ENCODE results near the gene FRAT2.

DNA sequence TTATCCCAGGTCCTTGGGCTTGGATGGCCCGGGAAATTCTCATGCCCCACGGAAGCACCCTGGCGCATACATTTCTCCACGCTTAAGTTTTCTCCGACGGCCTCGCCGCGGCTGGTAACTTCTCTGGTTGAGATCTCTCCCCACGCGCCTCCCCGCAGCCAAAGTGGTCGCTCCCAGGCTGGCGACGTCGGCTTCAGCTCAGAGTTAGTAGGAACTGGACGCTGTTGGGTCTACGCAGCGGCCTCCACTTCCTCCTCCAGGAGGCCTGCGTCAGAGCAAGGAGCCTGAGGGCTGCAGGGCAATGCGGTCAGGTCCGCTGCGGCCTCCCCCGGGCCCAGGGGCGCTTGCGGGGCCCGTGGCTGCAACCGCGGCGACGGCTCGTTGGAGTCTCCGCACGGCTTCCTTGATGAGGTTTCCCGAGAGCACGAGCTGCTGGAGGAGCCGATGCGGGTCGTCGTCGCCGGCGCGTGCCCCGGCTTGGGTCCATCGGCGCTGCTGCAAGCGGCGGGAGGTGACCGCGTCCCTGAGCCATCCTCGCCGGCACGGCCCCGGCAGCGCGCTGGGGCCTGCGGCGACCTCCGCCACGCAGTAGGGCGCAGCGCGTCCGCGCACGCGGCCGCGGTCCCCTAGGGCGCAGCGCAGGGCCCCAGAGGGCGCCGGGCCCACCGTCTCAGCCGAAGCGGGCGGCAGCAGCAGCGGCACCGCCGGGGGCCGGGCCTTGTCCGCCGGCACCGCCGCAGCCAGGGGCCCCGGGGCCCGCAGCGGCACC is 744 bp downstream of the FRAT2 start:
- TF ChIP-seq, protein P1, sequence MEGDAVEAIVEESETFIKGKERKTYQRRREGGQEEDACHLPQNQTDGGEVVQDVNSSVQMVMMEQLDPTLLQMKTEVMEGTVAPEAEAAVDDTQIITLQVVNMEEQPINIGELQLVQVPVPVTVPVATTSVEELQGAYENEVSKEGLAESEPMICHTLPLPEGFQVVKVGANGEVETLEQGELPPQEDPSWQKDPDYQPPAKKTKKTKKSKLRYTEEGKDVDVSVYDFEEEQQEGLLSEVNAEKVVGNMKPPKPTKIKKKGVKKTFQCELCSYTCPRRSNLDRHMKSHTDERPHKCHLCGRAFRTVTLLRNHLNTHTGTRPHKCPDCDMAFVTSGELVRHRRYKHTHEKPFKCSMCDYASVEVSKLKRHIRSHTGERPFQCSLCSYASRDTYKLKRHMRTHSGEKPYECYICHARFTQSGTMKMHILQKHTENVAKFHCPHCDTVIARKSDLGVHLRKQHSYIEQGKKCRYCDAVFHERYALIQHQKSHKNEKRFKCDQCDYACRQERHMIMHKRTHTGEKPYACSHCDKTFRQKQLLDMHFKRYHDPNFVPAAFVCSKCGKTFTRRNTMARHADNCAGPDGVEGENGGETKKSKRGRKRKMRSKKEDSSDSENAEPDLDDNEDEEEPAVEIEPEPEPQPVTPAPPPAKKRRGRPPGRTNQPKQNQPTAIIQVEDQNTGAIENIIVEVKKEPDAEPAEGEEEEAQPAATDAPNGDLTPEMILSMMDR (IDR thresholded peaks at IDR 0.05): no peak
- TF ChIP-seq POLR2A (IDR thresholded peaks at IDR 0.05) (no peak), POLR2AphosphoS5 (IDR thresholded peaks at IDR 0.05) (no peak)

Data from prostate gland (tissue), 2 donors.